Limb (tissue), 2 donors: ENCODE results near the gene KRT6B.

Experiments
- DNase-seq, 2 donors: peaks; one replicate each; pipeline ENCODE4 v3.0.0-alpha.2; 2016; ENCODE audit errors: extremely low spot score in 2 of 2

KRT6B gene

DNA sequence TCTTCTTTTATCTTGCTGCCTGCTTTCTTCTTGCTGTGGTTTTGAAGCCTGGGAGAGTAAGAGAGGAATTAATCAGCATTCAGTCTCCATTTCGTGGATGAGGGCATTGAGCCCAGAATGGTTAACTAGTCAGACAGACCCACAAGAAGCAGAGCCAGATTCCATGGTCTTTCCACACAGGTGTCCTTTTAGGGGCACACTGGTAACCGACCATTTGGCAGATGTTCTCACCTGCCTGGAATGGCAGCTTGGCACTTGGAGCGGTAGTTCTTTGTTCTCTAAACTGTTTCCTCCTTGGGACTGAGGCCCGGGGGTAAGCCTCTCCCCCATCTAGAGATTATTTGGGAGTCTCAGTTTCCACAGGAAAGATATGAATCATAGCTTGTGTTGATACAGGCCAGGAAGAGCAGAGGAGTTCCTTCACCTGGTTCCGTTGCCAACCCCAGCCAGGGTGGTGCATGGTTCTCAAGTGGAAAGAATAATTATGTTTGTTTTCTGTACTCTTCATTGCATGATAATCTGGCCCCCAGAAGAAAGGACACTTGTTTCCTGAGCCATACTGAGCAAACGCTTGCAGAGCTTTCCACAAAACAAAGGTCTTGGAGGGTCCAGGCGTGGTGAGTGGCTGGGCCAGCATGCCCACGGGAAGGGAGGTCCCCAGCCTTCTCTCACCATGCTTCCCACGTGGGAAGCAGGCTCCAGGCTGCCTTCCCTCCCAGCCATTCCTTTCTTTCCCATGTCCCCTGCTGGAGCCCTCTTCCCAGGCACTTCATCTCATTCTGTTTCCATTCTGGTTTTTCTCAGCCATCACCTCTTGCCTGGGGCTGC lies 15.7 kb downstream of the KRT6B start:
- no peak for DNase-seq

DNA sequence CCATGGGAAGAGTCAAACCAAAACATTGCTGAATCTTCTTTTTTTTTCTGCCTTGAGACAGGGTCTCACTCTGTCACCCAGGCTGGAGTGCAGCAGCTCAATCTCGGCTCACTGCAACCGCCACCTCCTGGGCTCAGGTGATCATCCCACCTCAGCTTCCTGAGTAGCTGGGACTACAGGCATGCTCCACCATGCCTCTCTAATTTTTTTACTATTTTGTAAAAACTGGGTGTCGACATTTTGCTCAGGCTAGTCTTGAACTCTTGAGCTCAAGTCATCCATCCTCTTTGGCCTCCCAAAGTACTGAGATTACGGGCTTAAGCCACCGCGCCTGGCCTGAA lies 16.3 kb downstream of the KRT6B start:
- no peak for DNase-seq

DNA sequence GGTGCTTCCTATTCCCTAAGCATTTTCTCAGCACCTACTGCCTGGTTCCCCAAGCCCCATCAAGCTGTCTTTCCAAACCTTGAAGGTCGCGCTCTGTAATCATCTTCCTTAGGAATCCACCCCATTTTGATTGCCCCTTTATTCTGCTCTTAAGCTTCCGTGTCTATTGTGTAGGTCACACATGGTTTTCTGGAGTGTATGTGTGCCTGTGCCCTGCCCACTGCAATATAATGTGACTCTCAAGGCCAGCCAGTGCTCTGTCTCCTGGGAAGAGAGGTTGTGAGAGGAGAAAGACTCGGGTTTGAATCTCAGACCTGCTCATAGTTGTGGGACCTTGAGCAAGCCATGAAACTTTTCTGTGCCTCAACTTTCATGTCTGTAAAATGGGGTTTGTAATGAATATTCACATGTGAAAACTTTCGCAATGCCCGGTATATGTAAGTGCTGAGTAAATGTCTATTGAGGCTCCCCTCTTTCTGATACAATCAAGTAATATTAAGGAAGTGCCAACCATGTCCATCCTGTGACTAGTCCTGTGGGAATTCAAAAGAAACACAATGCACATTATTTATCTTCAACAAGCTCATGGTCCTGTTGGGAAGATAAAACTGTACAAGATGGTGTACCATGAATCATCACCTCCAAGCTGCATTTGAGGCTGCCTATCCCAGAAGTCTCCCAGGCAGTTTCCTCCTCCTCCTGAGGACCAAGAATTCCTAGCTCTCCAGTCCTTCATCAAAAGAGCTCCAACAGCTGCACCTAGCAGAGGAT lies 17.0 kb downstream of the KRT6B start:
- no peak for DNase-seq

DNA sequence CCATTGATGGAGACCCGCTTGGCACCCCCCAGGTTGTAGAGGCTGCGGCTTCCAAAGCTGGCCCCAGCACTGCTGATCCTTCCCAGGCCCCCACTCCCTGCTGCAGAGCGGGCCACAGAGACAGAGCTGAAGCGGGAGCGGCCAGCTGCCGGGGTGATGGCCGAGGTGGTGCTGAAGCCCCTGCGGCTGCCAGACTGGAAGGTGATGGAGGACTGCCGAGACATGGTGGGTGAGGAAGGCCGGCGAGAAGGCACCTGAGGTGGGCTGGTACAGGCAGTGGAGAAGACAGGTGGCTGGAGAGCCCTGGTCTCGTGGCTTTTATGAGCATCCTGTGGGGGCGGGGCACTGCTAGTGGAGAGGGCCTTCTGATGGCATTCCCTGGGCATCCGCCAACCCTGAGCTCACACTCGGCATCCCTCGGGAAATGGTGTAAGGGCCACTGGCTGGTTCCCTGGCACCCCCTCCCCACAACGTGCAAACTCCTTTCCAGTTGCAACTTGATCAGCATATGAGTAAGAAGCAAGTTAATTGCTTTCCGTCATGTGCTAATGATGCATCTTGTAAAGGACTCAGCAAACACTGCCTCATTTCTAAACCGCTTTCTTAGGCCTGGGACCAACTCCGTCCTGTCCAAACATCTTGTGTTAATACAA lies 17.7 kb downstream of the KRT6B start, which contains the start of gene KRT75:
Gene KRT75, minus strand, starts transcription at position 291 of the 653 bp plus-strand sequence. Its CDS starts 67 bp downstream, at position 224.
- peak in 1 of 2 donors; percentile 34 for DNase-seq

DNA sequence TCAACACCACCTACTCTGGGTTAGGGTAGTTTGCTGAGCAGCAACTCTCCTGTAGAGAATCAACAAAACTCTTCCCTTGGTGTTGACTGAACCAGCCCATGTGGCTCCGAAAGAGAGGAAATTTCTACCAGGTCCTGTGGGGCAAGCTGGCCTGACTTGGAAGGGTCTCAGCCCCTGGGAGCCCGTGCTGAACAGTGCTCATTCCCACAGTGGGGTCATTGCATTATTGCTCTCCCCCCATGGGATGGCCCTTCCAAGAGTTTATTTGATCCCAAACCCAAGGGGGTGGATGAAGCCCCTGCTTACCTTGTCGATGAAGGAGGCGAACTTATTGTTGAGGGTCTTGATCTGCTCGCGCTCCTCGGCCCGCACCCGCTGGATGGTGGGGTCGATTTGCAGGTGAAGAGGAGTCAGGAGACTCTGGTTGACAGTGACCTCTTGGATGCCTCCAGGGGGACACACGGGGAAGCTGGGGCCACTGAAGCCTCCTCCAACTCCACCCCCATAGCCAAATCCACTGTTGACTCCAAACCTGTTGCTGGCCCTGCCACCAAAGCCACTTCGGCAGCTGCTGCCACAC lies 18.4 kb downstream of the KRT6B start:
- peak in 1 of 2 donors; percentile 6 for DNase-seq

DNA sequence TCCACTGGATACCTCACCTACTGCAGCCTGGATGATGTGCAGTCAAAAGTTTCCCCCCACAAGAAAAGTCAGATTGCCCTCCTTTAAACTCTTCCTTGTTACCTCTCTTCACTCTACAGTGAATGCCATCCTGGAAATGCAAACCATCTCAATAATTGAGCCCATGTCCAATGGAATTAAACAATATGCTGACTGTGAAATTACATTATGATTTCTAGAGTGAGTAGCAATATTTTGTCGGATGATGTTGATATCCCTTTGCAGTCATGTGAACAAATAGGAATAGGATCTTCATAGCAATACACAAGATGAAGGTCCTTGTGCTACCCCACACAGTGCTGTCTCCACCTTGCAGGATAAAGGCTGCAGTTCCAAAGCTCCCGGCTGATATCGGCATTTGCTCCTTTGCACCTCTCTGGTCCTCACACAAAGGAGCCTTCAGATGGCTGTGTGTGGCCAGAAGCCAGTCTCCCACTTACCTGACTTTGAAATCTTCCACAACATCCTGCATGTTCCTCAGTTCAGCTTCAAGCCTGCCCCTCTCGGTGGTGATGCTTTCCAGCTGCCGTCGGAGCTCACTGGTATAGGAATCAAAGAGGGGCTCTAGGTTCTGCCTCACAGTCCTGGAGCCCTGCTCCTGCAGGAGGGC lies 19.3 kb downstream of the KRT6B start:
- DNase-seq, result peak in 1 of 2 donors; percentile 15

DNA sequence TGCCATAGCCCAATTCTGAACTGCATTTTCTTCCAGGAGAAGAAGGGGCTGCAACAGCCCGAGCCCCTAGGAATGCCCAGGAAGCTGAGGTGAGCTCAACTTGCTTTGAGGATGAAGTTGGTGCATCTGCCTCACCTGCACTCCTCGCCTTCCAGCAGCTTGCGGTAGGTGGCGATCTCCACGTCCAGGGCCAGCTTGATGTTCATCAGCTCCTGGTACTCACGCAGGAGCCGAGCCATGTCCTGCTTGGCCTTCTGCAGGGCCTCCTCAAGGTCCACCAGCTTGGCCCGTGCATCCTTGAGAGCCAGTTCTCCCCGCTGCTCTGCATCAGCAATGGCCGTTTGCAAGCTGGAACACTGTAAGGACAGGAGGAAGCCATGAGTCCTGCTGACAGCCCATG lies 23.8 kb downstream of the KRT6B start:
- DNase-seq, result no peak

DNA sequence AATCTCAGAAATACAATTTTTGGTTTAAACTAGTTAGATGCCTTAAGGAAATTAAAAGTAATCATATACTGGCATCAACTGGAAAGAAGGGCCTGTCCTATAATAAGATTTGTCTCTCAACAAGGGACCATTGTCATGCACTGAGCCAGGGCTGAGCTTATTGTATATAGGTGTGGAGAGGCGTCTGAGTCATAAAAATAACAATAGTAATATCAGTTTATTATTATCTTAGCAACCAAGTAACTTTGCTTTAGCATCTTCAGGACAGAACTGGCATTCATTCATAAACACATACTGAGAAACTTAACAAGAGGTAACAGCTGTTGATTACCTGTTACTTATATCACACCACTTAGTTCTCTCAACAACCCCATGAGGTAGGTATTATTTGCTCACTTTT lies 24.9 kb downstream of the KRT6B start:
- no peak for DNase-seq

DNA sequence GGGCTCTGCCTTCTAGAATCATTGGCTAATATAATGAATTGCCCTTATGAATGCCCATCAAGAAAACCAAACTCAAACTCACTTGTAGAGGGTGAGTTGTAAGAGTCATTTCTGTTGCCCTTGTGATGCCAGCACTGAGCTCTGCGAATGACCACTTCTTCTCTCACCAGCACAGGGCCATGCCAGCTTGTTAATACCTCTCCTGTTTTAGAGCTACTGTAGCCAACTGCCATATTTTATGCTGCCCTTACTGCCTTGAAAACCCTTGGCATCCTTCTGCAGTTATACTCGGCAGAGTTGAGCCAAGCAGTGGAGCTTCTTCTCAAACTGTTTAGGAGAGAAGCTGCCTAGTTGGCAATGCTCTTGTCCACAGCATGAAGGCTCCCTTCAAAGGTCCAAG lies 25.9 kb downstream of the KRT6B start:
- DNase-seq, result no peak

DNA sequence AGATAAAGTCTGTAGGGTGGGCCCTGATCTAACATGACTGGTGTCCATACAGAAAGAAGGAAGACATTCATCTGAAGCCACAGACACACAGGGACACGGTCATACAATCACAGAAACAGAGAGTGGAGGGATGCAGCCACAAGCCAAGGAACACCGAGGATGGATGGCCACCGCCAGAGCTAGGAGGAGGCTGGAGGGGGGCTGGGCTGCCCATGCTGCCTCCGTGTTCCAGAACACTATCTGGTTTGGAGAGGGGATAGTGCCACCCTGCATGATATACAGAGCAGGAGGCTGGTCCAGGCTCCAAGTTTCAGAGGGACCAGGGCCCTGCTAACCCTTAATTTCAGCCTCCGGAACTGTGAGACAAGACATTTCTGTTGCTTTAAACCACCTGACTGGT lies 26.5 kb downstream of the KRT6B start:
- DNase-seq, result no peak

DNA sequence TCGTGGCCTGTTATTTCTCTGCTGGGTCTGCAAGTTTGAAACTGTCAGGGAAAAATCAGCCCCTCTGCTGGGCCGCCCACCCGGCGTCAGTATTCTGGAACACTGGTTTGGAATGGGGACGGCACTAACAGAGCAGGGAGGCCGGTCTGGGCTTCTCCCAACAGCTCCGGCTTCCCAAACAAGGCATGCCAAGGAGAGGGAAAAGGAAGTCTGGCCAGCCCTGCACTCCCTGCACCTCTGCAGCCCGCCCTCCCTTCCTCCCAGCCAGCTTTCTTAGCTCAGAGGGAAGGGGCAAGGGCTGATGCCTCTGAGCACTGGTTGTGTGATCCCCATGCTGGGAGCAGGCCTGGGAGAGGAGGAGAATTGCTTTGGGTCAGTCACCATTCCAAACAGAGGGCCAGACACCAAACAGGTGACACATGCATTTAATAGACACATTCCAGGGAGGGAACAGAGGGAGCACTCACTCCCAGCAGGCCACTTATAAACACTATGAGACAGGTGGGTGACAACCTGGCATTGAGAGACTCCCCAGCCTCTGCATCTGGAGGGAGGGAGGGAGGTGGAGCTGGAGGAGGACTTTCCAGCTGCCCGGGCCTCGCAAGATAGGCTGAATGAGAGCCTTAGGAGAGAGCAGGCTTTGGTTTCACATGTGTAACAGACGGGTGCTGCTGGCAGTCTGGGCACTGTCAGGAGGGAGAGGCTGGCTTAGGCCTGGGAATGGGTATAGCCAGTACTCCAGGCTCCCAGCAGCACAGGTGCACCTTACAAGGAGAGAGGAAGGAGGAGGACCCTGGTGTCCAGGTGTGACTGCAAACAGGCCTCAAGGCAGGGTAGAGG lies 28.1 kb downstream of the KRT6B start:
- DNase-seq, result no peak

DNA sequence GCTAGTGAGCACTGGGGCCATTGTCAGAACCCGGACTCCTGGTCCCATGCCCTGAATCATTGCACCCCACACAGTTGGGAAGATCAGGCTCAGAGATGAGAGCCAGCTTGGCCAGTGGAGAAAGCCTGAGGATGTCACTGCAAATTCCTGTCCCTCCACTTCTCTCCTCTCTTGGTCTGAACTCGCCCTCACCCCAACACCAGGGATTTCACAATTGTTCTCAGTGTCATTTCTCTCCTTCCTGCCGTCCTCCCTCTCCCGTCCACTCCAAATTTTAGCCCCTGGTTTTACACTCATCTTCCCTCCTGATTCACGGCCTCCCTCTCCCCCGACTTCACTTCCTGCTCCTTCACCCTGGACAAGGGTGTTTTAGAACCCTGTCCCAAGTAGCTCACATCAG lies 28.9 kb downstream of the KRT6B start:
- no peak for DNase-seq

DNA sequence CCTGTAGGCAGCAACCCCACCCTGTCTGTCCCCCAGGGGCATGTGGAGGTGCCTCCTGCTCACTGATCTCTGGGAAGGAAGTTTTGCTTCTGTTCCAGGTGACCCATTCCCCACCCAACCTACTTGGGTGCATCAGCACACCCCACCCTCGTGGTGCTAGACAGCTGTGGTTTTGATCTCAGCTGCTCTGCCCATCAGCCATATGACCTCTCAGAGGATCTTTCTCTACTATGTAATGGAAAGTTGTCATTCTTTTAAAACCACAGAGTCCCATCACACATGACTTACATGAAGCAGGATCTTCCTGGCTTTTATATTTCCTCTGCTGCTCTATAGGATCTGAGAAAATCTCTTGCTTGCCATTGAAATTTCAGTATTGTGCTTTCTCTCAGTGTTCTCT lies 32.3 kb downstream of the KRT6B start:
- DNase-seq, result no peak

DNA sequence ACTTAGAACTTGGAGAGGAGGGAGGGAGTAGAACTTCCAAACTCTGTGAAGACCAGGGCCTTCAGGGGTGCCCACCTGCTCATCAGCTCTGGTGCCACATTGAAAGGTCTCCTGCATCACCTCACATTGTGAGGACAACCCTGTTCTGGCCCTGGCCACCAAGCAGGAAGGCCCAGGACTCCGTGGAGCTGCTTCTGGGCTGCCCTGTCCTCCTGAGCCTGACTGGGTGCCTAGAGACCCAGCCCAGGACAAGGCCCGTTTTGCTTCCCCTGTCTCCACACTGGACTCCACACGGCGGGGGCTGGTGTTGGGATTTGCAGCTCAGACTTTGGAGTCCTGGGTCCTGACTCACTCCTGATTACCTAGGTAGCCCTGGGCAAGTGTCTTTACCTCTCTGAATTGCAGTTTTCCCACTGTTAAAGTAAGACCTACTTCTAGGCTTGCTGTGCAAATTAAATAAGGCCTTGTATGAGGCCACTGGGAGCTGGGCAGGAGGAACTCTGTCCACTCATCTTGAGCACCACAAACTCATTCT lies 33.3 kb downstream of the KRT6B start:
- no peak for DNase-seq

DNA sequence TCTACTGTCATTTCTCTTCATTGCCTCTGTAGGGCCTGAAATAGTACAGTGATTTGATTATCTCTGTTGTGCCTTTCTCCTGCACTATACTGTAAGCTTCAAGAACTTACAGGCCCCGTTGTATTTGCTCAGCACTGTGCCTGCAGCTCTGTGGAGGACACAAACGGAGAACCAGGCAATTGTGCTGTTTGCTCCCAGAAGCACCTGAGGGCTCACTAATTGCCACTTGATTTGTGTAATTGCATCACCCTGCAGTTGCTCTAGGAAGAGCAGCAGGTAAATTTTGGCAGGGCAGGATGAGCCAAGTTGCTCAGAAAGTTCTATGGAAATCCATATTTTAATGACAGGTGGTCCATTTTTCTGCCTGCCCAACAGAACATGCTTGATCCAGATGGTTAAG lies 34.2 kb downstream of the KRT6B start:
- no peak for DNase-seq

DNA sequence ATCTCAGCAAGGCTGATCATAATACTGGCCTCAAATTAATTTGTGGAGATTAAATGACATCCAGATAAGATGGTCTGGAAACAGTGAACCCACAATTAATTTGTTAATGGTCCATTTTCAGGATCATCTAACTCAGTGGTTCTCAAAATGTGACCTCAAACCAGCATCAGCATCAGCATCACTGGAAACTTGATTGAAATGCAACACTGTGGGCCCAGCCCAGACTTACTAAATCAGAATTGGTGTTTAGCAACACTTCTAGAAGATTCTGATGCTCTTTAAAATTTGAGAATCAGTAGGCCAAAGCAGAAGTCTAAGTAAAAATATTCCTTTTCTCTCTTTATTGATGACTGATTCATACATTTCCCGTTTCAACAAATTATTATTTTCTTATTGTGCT lies 35.2 kb downstream of the KRT6B start:
- DNase-seq, result no peak

DNA sequence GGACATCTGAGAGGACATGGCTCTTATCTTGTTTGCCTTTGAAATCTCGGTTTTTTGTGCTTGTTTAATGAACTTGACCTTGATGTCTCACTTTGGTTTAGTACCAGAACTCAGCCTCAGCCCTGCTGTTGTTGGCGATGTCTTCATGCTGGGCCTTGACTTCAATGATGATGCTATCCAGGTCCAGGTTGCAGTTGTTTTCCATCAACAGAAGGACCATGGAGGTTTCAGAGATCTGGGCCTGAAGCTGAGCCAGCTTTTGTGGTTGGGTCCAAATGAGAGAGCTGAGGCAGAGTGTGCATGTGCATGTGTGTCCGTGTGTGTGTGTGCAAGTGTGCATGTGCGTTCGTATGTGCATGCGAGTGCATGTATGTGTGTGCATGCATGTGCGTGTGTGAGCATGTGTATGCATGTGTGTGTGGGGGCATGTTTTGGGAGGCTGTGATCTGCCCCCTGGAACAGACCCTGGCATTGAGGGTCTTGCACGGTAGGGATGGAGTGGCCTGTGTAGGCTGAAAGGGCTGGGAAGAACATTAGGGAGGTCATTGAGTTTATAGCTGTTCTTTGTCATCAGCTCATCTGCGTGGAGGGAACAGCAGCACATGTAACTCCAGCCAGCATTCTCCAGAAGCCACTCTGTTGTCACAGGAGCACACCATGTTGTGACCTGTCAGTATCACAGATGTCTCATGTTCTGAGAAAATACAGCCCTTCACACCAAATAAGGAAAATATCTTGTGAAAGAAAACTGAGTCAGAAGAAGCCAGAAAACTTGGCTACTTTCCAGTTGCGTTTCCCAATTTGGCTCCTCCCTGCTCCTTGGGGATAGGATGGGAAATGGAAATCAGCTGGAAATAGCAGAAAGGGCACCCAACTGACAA lies 35.8 kb downstream of the KRT6B start:
- no peak for DNase-seq

DNA sequence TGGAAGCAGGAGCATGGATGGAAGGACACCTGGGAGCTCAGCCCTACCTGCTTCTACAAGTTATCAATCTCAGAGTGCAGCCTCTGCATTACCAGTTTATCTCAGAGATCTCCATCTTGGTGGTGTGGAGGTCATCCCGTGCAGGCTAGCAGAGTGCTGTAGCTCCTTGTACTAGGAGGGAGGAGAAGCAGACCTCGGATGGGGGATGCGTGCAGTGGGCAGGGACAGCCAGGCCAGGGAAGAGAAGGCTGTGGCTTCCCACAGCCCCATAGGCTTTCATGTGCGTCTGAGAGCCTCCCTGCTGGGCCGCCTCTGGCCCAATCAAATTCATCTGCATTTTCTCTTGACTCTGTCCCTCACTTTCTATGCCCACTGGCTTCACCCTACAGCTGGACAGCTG lies 37.0 kb downstream of the KRT6B start:
- DNase-seq, result no peak

DNA sequence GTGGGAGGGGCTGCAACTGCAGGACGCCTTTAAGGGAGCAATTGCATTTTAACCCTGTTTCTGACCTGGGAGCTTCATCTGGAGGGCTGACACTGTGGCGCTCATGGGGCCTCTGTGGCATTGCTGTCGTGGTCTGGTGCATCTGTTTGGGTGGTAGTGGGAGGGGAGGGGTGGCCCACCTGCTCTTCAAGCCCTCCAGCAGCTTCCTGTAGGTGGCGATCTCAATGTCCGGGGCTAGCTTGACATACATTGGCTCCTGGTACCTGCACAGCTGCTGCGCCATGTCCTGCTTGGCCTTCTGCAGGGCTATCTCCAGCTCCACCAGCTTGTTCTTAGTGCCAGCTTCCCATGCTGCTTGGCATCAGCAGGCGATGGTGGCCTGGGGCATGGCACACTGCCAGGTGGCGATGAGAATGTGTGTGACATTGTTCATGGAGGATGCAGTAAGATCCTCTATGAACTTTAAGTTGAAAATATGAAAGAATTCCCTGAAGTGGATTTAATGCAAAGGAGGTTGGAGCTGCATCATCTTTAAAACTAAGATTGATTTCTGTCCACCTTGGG lies 38.1 kb downstream of the KRT6B start:
- DNase-seq, result no peak
